ENCODE measurements around the gene CLP1. TPM values are rescaled to one million over a fixed set of nuclear protein-coding genes. Genes with fewer than 3 reads are reported as not detected.

CLP1 gene
- total RNA-seq, 1 donor from 2014 or later, result 12.5 TPM

GRCh38 chr11:57640068-57640800, 17.3 kb upstream of the CLP1 start:
- Histone ChIP-seq H3K36me3 (no peaks in the 10 kb centered on the region), H3K4me3 (peak overlapping the region; percentile 73), H3K27ac (peak overlapping the region; percentile 41), H3K27me3 (ENCODE audit: low read depth) (no peaks in the 10 kb centered on the region), H3K9me3 (no peaks in the 10 kb centered on the region), H3K4me1 (peaks cover 41% of the 10 kb centered on the region)
- TF ChIP-seq CTCF (IDR thresholded peaks at IDR 0.05), result no peak
- DNase-seq, result no peak
- no peak for ATAC-seq
- intact Hi-C loops (cut with DNase I), result loop anchor here (5.0 kb wide), 1 partner anchor 73 kb away; the partner anchor contains the start of gene UBE2L6

- peaks cover 51% of the 10 kb centered on the region for H3K4me1 ChIP-seq
- ATAC-seq, result no peak
Measured at GRCh38 chr11:57641011-57641807, 16.4 kb upstream of the CLP1 start.

GRCh38 chr11:57643802-57644201, 13.8 kb upstream of the CLP1 start:
- no peak for TF ChIP-seq CTCF (IDR thresholded peaks at IDR 0.05)
- Histone ChIP-seq H3K36me3 (no peaks in the 10 kb centered on the region), H3K4me1 (peaks cover 70% of the 10 kb centered on the region), H3K27me3 (ENCODE audit: low read depth) (peaks cover 23% of the 10 kb centered on the region), H3K4me3 (no peak overlapping the region), H3K27ac (no peak overlapping the region), H3K9me3 (no peaks in the 10 kb centered on the region)
- intact Hi-C loops (cut with DNase I), result loop anchor here (5.0 kb wide), 1 partner anchor 77 kb away; the partner anchor contains the start of gene UBE2L6
- ATAC-seq (no peak), DNase-seq (no peak)

More at GRCh38 chr11:57641011-57641807, 16.4 kb upstream of the CLP1 start:
- no peak for DNase-seq
- Histone ChIP-seq H3K27ac (no peak overlapping the region), H3K4me3 (no peak overlapping the region), H3K9me3 (no peaks in the 10 kb centered on the region), H3K36me3 (no peaks in the 10 kb centered on the region), H3K27me3 (ENCODE audit: low read depth) (no peaks in the 10 kb centered on the region)
- intact Hi-C loops (cut with DNase I), result loop anchor here (5.0 kb wide), 1 partner anchor 74 kb away; the partner anchor contains the start of gene UBE2L6
- TF ChIP-seq CTCF (IDR thresholded peaks at IDR 0.05), result peak; percentile 46

GRCh38 chr11:57644748-57645688, 12.5 kb upstream of the CLP1 start:
- Histone ChIP-seq H3K36me3 (no peaks in the 10 kb centered on the region), H3K9me3 (no peaks in the 10 kb centered on the region), H3K4me3 (no peak overlapping the region), H3K27ac (peak overlapping the region; percentile 59), H3K4me1 (peaks cover 68% of the 10 kb centered on the region), H3K27me3 (ENCODE audit: low read depth) (peaks cover 30% of the 10 kb centered on the region)
- ATAC-seq (peak; percentile 84 to 86), DNase-seq (peak; percentile 84)
- intact Hi-C loops (cut with DNase I), result loop anchor here (5.0 kb wide), 1 partner anchor 78 kb away; the partner anchor contains the start of gene UBE2L6
- TF ChIP-seq CTCF (IDR thresholded peaks at IDR 0.05), result peak; percentile 88

- ATAC-seq, result peak; percentile 11
- intact Hi-C loops (cut with DNase I), result no loop called here
- no peak for DNase-seq
- no peaks in the 10 kb centered on the region for H3K9me3 ChIP-seq
- H3K4me1 ChIP-seq, result peaks cover 71% of the 10 kb centered on the region
- H3K4me3 ChIP-seq, result no peak overlapping the region
- H3K27ac ChIP-seq, result peak overlapping the region; percentile 59
- H3K36me3 ChIP-seq, result no peaks in the 10 kb centered on the region
- H3K27me3 ChIP-seq (ENCODE audit: low read depth), result peaks cover 30% of the 10 kb centered on the region
- no peak for TF ChIP-seq CTCF (IDR thresholded peaks at IDR 0.05)
Measured at GRCh38 chr11:57645689-57646085, 11.9 kb upstream of the CLP1 start.
